Sigmoid colon (tissue), 7 donors: Measurements from ENCODE around the gene TBL1Y. TPM values are rescaled to one million over a fixed set of nuclear protein-coding genes. Genes with fewer than 3 reads are reported as not detected.

Experiments used
- DNase-seq: peaks from one replicate; pipeline ENCODE4 v3.0.0-alpha.2; 2019
- H3K27ac ChIP-seq, 4 donors: fragments of 200-600 bp; sonication (generic); one replicate each; pipeline ENCODE4 v1.5.1; 2016 to 2019; ENCODE audit warnings: mild to moderate bottlenecking in 1 of 4
- H3K27me3 ChIP-seq, 3 donors: fragments of 200-600 bp; sonication (generic); one replicate each; pipeline ENCODE4 v1.5.1; 2019; ENCODE audit warnings: mild to moderate bottlenecking in 1 of 3
- H3K36me3 ChIP-seq, 4 donors: fragments of 200-600 bp; sonication (generic); one replicate each; pipeline ENCODE4 v1.5.1; 2016 to 2019
- H3K4me1 ChIP-seq, 4 donors: fragments of 200-600 bp; sonication (generic); one replicate each; pipeline ENCODE4 v1.5.1; 2017 to 2019
- H3K4me3 ChIP-seq, 4 donors: fragments of 200-600 bp; sonication (generic); one replicate each; pipeline ENCODE4 v1.5.1; 2017 to 2019; ENCODE audit warnings: mild to moderate bottlenecking in 2 of 4, moderate library complexity in 1 of 4
- H3K9me3 ChIP-seq, 4 donors: fragments of 200-600 bp in 3 of 4; sonication (generic) in 3 of 4; one replicate each; pipeline versions ENCODE4 v1.5.1 to v1.6.1; 2013 to 2019
- CTCF ChIP-seq, 4 experiments: fragments of 450-650 bp in 3 of 4; fragments of 200-600 bp in 1 of 4; IDR thresholded peaks; one replicate each; pipeline ENCODE4 v1.5.1; 2016 to 2019; ENCODE audit warnings: antibody characterized with exemption in 4 of 4, mild to moderate bottlenecking in 3 of 4, moderate library complexity in 2 of 4
- EP300 ChIP-seq, 4 donors: sonication (generic); formaldehyde crosslinking; IDR thresholded peaks; one replicate each; pipeline ENCODE4 v1.6.1; 2017; ENCODE audit warnings: antibody characterized with exemption in 4 of 4
- POLR2A ChIP-seq, 2 donors: fragments of 450-650 bp; IDR thresholded peaks; one replicate each; pipeline ENCODE4 v1.6.1; 2016; ENCODE audit warnings: antibody characterized with exemption in 2 of 2, mild to moderate bottlenecking in 2 of 2, moderate library complexity in 2 of 2
- POLR2AphosphoS5 ChIP-seq, 4 donors: sonication (generic); formaldehyde crosslinking; IDR thresholded peaks; one replicate each; pipeline ENCODE4 v1.6.1; 2017; ENCODE audit warnings: antibody characterized with exemption in 4 of 4
- WGBS, 2 donors: extraction: QIAGEN DNeasy Blood & Tissue Kit; methylation state at CpG; one replicate each; pipeline ENCODE4 v1.1.7; 2013; 5-methylcytosine and 5-hydroxymethylcytosine counted together
- intact Hi-C: fragments of 100-400 bp; cut with DNase I; formaldehyde crosslinking; loops from one replicate; pipeline ENCODE4 v1.15.1; 2023
- polyA plus RNA-seq, 3 donors: library from polyadenylated mRNA; stranded (reverse); fragments of 200-250 nt; gene quantifications; one replicate each; pipeline ENCODE4 v1.2.3, GENCODE V29; 2013
- total RNA-seq, 4 donors: library from RNA; depleted of rRNA; stranded (reverse); fragments of >200 nt; gene quantifications; one replicate each; pipeline ENCODE4 v1.1.0, GENCODE V29; 2016
- donor health status: healthy with polysubstance abuse.
- donor health status: Bipolar disorder and iron deficiency.
- donor health status: healthy.

Gene TBL1Y
- total and polyA plus RNA-seq, 7 donors = 0.17 to 0.27 TPM; not detected in 5

GRCh38 chrY:6972271-6972887 lies 61.9 kb downstream of the TBL1Y start:
- Histone ChIP-seq H3K4me3 (no peak overlapping the region), H3K9me3 (no peaks in the 10 kb centered on the region), H3K27ac (no peak overlapping the region), H3K27me3 (no peaks in the 10 kb centered on the region), H3K36me3 (no peaks in the 10 kb centered on the region), H3K4me1 (peaks cover 0 to 10% (median 0%) of the 10 kb centered on the region in 4 donors)
- no peak for TF ChIP-seq POLR2AphosphoS5 (IDR thresholded peaks at IDR 0.05)
- no peak for TF ChIP-seq CTCF (IDR thresholded peaks at IDR 0.05)
- TF ChIP-seq POLR2A (IDR thresholded peaks at IDR 0.05) = no peak
- TF ChIP-seq EP300 (IDR thresholded peaks at IDR 0.05) = no peak
- no peak for DNase-seq
- WGBS, 2 donors = 44 to 59% methylated on average over 4 of the region's 4 CpGs
- intact Hi-C loops = no loop called here

- H3K9me3 ChIP-seq = no peaks in the 10 kb centered on the region
- intact Hi-C loops = no loop called here
These were observed 64.5 kb downstream of the TBL1Y start for GRCh38 chrY:6974971-6975370.

GRCh38 chrY:6977783-6978182 lies 67.3 kb downstream of the TBL1Y start:
- intact Hi-C loops = no loop called here
- DNase-seq = no peak
- H3K27me3 ChIP-seq = no peaks in the 10 kb centered on the region
- no peaks in the 10 kb centered on the region for H3K9me3 ChIP-seq
- no peaks in the 10 kb centered on the region for H3K36me3 ChIP-seq
- H3K4me1 ChIP-seq = no peaks in the 10 kb centered on the region
- WGBS, 2 donors = 80 to 96% methylated on average over 5 of the region's 5 CpGs
- TF ChIP-seq CTCF (IDR thresholded peaks at IDR 0.05) = no peak
- TF ChIP-seq EP300 (IDR thresholded peaks at IDR 0.05) = no peak
- TF ChIP-seq POLR2AphosphoS5 (IDR thresholded peaks at IDR 0.05) = no peak
- TF ChIP-seq POLR2A (IDR thresholded peaks at IDR 0.05) = no peak
- no peak overlapping the region for H3K27ac ChIP-seq
- no peak overlapping the region for H3K4me3 ChIP-seq

More at GRCh38 chrY:6974971-6975370, 64.5 kb downstream of the TBL1Y start:
- TF ChIP-seq POLR2AphosphoS5 (IDR thresholded peaks at IDR 0.05) (no peak), CTCF (IDR thresholded peaks at IDR 0.05) (no peak), POLR2A (IDR thresholded peaks at IDR 0.05) (no peak), EP300 (IDR thresholded peaks at IDR 0.05) (no peak)
- Histone ChIP-seq H3K27ac (no peak overlapping the region), H3K4me1 (peaks cover 0 to 10% (median 0%) of the 10 kb centered on the region in 4 donors), H3K36me3 (no peaks in the 10 kb centered on the region), H3K27me3 (no peaks in the 10 kb centered on the region), H3K4me3 (no peak overlapping the region)
- 59 to 63% methylated on average over 4 of the region's 4 CpGs for WGBS, 2 donors
- no peak for DNase-seq

- H3K36me3 ChIP-seq = no peaks in the 10 kb centered on the region
- H3K4me1 ChIP-seq = no peaks in the 10 kb centered on the region
- H3K27ac ChIP-seq = no peak overlapping the region
- DNase-seq = no peak
- H3K4me3 ChIP-seq = no peak overlapping the region
- WGBS, 2 donors = 71 to 83% methylated on average over 3 of the region's 3 CpGs
- TF ChIP-seq POLR2A (IDR thresholded peaks at IDR 0.05) (no peak), POLR2AphosphoS5 (IDR thresholded peaks at IDR 0.05) (no peak), CTCF (IDR thresholded peaks at IDR 0.05) (no peak), EP300 (IDR thresholded peaks at IDR 0.05) (no peak)
- intact Hi-C loops = no loop called here
- no peaks in the 10 kb centered on the region for H3K27me3 ChIP-seq
- H3K9me3 ChIP-seq = no peaks in the 10 kb centered on the region
These were observed 72.7 kb downstream of the TBL1Y start for GRCh38 chrY:6983221-6983620.

GRCh38 chrY:6987811-6988210 lies 77.3 kb downstream of the TBL1Y start:
- no peaks in the 10 kb centered on the region for H3K4me1 ChIP-seq
- intact Hi-C loops = no loop called here
- WGBS, 2 donors = 54 to 90% methylated on average over 1 of the region's 1 CpG
- H3K4me3 ChIP-seq = no peak overlapping the region
- TF ChIP-seq POLR2AphosphoS5 (IDR thresholded peaks at IDR 0.05) (no peak), EP300 (IDR thresholded peaks at IDR 0.05) (no peak), CTCF (IDR thresholded peaks at IDR 0.05) (no peak), POLR2A (IDR thresholded peaks at IDR 0.05) (no peak)
- H3K9me3 ChIP-seq = no peaks in the 10 kb centered on the region
- H3K27ac ChIP-seq = no peak overlapping the region
- H3K27me3 ChIP-seq = no peaks in the 10 kb centered on the region
- no peaks in the 10 kb centered on the region for H3K36me3 ChIP-seq
- no peak for DNase-seq
